Fibroblast of gingiva (primary cell): ENCODE measurements around the gene PRDM8.
"Not testable (repeated sequence)": the region's sequence is repeated elsewhere in the genome, so short reads cannot be mapped to it uniquely, and the experiment has no call there.

ENCODE experiments used
- DNase-seq: peaks from one replicate; pipeline ENCODE4 v3.0.0-alpha.2; 2011; ENCODE audit warnings: low read depth

PRDM8 gene

DNA sequence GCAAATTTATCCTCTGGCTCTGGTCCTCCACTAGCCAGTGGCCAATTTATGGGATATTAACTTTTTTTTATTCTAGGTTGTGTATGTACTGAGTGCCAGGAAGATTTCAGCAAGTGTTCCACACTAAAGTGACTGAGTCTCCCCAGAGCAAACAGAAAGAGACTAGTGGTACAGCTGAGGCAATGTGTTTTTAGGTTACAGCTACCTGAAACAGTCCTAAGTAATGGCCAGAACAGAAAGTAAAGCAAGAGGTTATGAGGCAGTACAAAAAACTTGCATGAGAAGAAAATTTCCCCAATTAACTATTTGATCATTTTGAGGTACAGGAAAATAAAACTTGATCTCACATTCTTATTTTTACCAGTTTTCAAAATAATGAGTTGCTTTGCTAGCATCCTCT, 31.2 kb downstream of the PRDM8 start:
- no peak for DNase-seq

DNA sequence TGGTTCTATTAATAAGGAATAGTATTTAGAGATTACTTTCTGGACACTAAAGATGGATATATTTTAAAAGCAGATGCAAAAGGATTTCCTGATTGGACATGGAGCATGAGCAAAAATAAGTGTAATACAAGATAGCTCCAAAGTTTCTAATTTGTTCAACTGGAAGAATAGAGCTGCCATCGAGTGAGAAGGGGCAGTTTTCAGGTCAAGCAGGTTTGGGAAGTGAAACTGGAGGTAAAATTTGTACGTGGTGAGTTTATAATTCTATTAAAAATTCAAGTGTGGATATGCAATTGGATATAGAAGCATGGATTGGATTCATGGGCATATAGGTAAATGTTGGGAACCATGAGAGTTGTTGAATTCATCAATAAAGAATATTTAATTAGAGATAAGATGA, 31.8 kb downstream of the PRDM8 start:
- no peak for DNase-seq

- no peak for DNase-seq
Observed at GRCh38 chr4:80229590-80229989, 32.3 kb downstream of the PRDM8 start.

- no peak for DNase-seq
Observed at GRCh38 chr4:80231180-80231579, 33.9 kb downstream of the PRDM8 start.

DNA sequence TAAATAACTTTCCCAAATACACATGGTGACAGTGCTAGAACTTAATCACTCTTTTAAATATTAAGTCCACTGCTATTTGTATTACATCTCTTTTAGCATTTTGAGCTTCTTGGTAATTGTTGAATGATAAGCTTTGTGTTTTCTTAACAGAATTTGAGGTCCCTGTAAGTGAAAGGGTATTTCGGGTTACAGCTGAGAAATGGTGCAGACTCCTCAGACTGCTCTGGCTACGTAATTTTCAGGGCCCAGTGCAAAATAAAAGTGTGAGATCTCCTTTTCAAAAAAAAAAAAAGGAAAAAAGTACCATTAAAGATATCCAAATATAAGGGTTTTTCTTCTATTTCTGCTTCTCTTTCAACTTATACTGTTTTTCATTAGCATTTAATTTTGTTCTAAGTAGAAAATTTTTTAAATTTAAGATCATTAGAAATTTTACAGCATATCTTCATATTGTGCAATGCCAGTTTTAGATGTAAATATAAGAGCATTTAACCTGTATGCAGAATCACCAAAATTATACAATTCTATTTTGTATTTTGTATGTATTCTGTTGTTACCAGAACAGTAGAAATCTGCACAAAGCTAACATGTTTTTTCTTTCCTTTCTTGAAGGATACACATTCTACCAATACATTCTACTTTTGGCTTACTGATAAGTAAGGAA, 35.5 kb downstream of the PRDM8 start:
- no peak for DNase-seq

DNA sequence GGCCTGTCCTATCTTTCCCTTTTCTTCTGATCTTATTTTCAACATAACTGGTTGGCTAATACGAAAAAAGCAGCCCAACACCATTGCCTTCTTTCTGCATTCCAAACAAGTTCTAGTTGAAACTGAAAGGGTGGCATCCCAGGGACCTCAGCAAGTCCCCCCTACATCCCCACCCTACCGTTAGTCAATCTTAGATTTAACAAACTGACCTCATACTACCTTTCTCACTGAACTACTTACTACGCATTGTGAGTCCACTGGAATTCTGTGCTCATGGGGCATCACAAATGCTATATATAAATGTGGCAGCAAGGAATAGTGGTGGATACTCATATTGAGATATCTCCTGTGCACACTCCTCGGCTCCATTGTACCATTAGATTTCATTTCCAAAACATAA, 36.1 kb downstream of the PRDM8 start:
- no peak for DNase-seq

- peak; percentile 37 for DNase-seq
Observed at GRCh38 chr4:80235451-80235850, 38.1 kb downstream of the PRDM8 start.

DNA sequence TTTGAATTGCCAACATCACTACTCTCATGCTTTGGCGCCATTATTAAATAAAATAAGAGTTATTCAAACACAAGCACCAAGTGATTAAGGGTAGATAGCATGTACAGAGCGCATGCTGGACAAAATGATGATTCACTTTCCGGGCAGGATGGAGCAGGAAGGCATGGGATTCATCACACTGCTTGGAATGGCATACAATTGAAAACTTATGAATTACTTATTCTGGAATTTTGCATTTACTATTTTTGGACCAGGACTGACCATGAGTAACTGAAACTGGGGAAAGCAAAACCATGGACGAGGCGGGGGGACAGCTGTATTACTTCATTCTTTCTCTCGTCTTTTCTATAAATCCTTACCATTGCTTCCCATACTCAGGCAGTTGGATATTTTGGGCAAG, 40.7 kb downstream of the PRDM8 start:
- peak; percentile 90 for DNase-seq

- DNase-seq, result no peak
Observed at GRCh38 chr4:80239480-80240150, 42.3 kb downstream of the PRDM8 start.

DNA sequence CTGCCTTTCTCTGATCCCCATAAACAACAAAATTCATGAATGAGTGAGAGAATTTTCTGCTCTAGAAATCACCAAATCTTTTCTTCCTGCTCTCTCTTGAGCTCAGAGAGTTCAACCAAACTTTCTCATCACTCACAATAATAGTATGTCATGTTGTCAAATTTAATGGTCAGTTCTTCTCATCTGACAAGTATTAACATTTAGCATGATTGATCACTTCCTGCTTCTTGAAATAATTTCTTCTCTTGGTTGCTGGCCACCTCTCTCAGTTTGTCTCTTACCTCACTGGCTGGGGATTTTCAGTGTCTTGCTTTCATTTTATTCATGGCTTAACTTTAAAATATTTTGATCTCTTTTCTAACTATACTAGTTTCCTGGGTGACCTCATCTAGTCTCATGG, 43.7 kb downstream of the PRDM8 start:
- no peak for DNase-seq

DNA sequence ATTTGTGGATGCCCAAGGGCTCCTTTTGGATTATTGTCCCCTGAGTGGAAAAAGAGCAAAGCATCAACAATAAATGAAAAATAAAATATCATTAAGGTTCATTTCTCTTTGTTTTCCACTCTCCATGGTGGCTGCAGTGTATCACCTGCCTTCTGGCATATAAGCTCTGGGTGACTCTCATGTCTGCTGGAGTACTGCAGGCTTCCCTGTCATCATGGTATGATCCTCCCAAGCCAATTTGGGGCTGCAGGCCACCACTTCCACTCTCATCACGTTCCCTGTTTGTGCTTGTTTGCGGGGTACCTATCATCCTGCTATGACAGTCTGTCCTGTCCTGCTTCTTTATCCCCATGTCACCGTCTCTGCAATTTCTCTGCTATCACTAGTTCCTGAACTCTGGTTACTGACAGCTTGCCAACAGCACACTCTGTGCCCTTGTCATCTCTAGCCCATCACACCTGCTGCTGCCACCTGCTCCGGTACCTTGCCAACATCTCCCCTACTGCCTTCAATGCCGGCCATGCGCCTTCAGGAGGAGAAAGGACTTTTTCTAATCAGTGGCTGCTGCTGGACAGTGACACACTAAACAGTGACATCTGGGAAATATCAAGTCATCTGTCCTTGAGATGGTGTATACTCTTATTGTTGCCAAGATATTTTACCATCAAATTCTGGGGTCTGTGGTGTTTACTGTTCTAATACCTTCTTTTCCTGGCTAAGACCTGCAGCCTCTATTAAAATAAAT, 46.1 kb downstream of the PRDM8 start:
- DNase-seq, result no peak

DNA sequence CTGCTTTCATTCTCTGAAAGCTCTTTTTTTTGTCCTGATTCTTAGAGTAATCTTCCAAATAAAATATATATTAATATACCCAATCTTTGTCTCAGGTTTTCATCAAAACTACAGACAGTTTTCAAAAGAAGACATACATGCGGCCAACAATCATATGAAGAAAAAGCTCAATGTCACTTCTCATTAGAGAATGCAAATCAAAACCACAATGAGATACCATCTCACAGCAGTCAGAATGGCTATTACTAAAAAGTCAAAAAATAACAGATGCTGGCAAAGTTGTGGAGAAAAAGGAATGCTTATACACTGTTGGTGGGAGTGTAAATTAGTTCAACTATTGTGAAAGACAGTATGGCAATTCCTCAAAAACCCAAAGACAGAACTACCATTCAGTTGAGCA, 50.2 kb downstream of the PRDM8 start:
- DNase-seq, result not testable (repeated sequence)

GRCh38 chr4:80249144-80249543, 51.8 kb downstream of the PRDM8 start:
- DNase-seq, result no peak

GRCh38 chr4:80252427-80252826, 55.1 kb downstream of the PRDM8 start:
- DNase-seq, result no peak

GRCh38 chr4:80252953-80253352, 55.6 kb downstream of the PRDM8 start:
- no peak for DNase-seq

GRCh38 chr4:80253510-80253909, 56.2 kb downstream of the PRDM8 start:
- DNase-seq, result no peak
